Breast epithelium (tissue), 3 donors: ENCODE results near the gene ASXL1.

Experiments used
- POLR2AphosphoS5 ChIP-seq, 3 donors: sonication (generic); formaldehyde crosslinking; IDR thresholded peaks; one replicate each; pipeline ENCODE4 v1.6.1; 2017; ENCODE audit warnings: antibody characterized with exemption in 3 of 3
- TF ChIP-seq, protein P1 (sequence below), 3 donors: fragments of 450-650 bp; IDR thresholded peaks; one replicate each; pipeline ENCODE4 v1.5.1; 2016 to 2017; ENCODE audit warnings: antibody characterized with exemption in 3 of 3, mild to moderate bottlenecking in 3 of 3, moderate library complexity in 3 of 3

DNA sequence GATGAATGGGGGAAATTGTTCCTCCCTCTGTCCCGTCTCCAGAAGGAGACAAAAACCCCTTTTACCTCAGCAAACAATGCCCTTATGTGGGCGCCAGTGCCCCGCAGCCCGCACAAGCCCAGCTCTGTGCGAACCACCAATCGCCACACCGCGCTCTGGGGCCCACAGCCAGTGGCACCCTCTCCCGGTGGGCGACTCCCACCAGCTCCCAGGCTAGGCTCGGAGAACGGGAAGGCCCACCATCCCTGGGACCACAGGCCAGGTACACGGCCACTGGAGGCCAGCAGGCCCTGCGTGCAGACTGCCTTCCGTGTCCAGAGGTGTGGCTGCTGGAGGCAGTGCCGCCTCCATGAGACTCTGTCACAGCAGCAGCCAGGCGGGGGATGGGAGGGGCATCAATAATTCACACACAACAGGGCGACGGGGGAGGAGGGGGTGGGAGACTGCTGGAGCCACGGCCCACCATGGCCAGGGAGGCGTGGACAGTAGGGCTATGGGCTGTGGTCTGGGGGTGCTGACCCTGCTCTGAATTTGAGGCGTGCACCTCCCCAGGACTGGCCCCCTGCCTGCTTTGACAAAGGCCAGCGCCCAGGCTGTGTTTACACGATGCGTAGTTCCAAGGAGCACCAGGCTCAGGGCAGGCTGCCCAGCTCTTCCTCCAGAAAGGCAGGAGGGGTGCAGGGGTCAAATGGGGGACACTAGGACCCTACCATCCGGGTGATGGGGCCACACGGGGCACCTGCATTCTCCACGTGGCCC, 105.7 kb downstream of the ASXL1 start:
- TF ChIP-seq POLR2AphosphoS5 (IDR thresholded peaks at IDR 0.05), result no peak
- TF ChIP-seq, protein P1, sequence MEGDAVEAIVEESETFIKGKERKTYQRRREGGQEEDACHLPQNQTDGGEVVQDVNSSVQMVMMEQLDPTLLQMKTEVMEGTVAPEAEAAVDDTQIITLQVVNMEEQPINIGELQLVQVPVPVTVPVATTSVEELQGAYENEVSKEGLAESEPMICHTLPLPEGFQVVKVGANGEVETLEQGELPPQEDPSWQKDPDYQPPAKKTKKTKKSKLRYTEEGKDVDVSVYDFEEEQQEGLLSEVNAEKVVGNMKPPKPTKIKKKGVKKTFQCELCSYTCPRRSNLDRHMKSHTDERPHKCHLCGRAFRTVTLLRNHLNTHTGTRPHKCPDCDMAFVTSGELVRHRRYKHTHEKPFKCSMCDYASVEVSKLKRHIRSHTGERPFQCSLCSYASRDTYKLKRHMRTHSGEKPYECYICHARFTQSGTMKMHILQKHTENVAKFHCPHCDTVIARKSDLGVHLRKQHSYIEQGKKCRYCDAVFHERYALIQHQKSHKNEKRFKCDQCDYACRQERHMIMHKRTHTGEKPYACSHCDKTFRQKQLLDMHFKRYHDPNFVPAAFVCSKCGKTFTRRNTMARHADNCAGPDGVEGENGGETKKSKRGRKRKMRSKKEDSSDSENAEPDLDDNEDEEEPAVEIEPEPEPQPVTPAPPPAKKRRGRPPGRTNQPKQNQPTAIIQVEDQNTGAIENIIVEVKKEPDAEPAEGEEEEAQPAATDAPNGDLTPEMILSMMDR (IDR thresholded peaks at IDR 0.05), result no peak
